Measurements from ENCODE around the gene EDRF1.
"Not testable (repeated sequence)": the region's sequence is repeated elsewhere in the genome, so short reads cannot be mapped to it uniquely, and the experiment has no call there.

EDRF1 gene

DNA sequence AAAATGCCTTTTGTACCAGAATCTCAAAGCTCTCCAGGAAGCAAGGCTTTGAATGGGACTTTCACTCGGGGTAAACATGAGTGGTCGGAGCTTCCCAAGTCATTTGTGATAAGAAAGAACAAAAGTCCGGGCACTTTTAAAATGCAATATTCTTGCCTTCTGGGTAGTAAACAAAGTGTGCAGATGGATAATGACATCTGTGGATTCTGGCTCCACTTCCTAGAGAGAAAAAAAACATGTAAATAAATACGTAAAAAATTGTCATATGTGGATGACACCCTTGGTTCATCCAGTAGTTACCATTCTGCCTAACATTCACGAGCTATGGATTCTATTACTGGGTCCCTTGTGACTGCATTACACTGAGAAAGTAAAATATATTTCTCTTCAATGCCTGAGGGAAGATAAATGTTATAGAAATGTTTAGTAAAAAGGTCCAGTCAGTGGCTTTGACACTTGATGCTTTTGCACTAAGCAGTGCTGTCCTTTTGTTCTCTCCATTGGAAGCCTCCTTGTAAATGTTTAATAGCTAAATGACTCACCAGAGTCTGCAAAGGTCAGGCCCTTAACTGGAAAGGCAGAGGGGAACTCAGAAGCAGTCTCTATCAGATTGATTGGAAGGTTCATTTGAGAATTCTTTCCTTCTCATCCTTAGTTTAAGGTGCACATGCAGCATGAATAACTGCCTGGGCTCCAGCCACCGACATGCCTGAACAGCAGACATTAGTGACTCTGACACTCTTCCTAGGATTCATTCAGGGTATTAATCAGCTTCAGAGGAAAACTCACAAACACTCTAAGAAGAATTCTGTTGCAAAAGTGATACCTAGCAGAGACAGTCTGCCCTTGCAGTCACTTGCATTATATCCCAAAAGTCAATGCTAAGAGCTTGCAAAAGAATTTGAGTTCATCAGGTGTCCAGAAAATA is 11.7 kb upstream of the EDRF1 start:
- DNase-seq (ENCODE audit: low read depth, low spot score) = no peak

DNA sequence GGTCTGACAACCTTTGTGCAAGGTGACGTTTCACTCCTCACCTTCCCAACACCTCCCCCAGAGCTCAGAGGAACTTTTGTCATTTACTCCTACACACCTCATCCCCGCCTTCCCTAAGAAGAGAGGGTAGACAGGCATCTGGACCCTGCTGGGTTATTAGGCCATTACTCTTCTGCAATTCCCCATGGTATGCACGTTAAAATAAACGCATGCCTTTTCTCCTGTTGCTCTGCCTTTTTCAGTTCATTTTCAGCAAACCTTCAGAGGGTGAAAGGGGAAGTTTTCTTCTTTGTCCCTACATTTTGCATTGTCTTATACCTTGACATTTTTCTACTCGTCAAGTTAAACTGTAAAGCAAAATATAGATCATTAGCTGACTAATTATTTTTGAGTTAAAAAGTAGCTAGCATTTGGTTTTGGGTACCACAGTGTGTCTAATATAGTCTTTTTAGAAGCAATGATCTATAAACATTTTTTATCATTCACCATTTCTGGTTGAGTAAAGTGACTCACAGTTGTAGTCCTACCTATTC is 10.5 kb upstream of the EDRF1 start:
- DNase-seq (ENCODE audit: low read depth, low spot score) = no peak

DNA sequence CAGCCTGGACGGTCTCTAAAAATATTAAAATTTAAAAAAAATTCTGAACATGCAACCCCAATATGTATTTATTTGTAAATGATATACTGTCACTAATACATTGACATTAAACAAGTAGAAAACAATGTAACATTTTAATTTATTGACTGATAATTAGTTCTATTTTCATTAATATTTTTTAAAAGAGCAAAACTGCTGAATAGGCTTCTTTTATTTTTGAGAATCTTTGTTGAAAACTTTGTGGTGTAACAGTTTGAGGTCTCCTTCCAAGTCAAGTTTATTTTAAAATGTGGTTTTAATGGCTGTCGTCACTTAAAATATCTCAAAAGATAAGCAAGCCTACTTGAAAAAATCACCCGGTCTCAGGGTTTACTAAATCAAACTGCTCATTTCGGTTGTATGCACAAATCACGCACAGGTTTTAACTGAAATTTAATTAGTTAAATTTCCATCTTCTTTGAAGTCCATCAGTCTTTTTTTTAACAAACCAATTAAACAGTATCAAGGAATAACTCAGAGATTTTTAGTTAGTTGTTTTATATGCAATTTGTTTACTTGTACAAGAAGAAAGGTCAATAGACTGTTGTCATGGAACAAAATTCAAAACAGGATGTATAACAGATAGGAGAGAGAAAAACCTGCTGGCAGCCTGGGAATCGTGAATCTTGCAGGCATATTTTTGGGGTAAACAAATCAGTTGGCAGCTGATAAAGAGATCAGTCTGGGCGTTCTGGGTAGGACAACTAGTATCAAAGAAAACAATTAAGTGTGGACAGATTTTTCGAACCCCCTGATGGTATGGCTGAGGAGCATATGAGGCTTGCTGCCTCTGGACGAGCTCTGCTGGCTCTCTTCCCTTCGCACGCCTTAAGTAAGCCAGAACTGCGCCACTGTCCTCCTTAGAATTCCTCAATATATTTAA is 9.7 kb upstream of the EDRF1 start:
- DNase-seq (ENCODE audit: low read depth, low spot score) = no peak

DNA sequence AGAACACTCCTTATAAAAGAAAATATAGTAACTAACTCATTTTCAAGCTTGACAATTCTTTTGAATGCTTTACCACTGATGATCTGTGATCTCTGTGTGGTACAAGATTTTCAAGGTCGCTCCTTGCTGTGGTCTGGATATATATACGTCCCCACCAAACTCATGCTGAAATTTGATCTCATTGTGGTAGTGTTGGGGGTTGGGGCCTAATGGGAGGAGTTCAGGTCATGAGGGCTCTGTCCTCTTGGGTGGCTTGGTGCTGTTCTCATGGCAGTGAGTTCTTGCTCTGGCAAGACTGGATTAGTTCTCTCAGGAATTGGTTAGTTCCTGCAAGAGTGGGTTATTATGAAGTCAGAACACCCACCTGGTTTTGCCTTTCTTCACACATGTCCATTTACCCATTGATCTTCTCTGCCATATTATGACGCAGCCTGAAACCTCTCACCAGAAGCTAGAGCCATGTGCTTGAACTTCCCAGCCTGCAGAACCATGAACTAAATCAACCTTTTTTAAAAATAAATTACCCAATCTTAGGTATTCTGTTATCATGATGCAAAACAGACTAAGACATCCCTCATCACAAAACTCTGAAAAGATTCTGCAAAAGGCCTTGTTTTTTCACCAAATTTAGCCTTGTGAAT is 8.3 kb upstream of the EDRF1 start:
- DNase-seq (ENCODE audit: low read depth, low spot score) = no peak

DNA sequence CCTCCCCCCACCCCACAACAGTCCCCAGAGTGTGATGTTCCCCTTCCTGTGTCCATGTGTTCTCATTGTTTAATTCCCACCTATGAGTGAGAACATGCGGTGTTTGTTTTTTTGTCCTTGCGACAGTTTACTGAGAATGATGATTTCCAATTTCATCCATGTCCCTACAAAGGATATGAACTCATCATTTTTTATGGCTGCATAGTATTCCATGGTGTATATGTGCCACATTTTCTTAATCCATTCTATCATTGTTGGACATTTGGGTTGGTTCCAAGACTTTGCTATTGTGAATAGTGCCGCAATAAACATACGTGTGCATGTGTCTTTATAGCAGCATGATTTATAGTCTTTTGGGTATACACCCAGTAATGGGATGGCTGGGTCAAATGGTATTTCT is 4.8 kb upstream of the EDRF1 start:
- not testable (repeated sequence) for DNase-seq (ENCODE audit: low read depth, low spot score)

DNA sequence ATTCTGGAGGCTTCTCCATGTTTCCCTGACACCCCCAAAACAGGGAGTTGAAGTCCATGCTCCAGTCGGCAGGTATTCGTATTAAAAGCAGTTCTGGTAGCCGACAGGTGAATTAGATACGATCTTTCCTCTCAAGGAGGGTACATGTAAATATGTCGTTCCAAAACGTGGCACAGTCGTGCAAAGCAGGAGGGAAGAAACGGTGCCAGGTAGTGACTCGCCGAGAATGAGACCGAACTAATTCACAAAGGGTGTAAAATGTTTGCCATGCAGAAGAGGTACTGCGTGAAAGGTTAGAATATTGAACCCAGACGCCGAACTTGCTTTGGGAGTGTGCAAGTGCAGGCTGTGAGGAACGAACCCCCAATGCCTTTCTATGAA is 483 bp downstream of the EDRF1 start:
- DNase-seq (ENCODE audit: low read depth, low spot score) = no peak

DNA sequence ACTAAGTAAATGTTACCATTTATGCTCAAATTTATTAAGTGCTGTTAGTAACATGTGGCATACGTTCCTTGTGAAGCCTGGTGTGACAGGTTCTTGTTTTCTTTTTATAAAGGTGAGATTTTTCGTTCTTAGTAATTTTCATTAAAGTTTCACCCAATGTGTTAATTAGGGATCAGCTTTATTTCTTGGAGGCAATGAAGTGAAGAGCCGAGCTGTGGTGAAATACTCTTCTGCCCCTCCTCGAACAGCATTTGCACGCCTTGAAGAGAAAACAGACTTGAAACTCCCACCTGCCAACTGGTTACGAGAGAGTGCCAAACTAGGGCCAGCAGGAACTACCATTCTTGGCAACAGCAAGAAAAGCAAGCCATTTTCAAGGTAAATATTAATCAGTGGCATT is 1.5 kb downstream of the EDRF1 start:
- DNase-seq (ENCODE audit: low read depth, low spot score) = no peak

DNA sequence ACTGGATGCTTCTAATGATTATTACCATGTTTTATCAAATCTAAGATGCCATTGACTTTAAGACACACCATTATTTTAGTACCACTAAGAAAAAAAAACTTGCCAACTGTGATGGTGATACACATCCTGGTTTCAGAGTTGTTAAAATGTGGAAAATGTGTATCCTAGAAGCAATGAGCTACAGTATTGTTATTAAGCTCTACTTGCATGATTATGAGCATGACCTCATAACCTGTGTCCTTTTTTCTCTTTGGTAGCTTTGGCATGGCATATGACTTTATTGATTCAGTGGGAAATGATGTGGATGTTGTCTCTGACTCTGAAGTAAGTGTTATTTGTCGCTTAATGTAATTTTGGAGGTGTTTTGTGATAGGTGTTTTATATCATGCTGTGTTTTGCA is 3.3 kb downstream of the EDRF1 start:
- no peak for DNase-seq (ENCODE audit: low read depth, low spot score)

DNA sequence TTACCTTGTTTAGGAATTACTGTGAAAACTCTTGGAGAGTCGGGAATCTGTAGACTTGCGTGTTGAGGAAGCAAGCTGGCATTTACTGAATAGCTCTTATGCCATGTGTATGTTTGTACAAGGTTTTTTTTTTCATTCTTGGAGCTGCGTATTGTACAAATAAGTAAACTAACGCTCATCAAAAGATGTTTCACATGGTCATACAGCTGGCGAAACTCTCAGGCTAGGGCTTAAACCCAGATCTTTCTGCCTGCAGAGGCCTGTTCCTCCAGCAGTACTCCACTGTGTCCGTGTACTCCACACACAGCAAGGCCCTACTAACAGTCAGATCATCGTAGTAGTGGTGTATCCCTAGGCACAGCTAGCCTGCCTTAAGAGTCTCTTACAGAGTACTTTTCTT is 7.4 kb downstream of the EDRF1 start:
- no peak for DNase-seq (ENCODE audit: low read depth, low spot score)

DNA sequence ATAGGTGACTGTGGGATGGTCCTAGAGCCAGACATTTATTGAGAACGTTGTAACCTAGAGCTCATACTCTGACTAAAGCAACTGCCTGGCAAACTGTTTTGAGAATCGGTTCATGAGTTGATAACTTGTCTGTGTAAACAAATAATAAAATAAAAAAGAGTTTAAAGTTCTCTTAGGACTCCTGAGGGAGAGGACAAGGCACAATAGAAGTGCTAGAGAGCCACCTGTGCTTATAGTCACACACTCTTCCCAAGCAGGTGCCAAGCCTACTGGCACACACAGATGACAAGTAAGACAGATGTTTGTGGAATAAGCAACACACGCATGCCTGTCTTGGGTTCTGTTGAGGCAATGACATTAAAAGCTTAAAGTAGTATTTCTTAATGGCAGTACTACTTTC is 7.9 kb downstream of the EDRF1 start:
- DNase-seq (ENCODE audit: low read depth, low spot score) = no peak

DNA sequence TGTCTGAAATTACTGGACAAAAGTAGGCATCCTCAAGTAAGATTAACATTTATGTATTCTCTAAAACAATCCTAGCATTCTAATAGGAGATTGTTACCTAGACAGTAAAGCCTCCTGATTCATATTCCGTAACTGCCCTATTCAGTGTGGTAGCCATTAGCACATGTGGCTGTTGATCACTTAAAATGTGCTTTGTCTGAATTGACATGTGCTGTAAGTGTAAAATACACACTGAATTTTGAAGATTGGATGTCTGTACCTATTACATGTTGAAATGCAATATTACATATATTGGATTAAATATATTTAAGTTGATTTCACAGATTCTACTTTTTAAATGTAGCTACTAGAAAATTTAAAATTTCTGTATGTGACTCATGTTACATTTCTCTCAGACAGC is 14.6 kb downstream of the EDRF1 start:
- DNase-seq (ENCODE audit: low read depth, low spot score) = no peak

DNA sequence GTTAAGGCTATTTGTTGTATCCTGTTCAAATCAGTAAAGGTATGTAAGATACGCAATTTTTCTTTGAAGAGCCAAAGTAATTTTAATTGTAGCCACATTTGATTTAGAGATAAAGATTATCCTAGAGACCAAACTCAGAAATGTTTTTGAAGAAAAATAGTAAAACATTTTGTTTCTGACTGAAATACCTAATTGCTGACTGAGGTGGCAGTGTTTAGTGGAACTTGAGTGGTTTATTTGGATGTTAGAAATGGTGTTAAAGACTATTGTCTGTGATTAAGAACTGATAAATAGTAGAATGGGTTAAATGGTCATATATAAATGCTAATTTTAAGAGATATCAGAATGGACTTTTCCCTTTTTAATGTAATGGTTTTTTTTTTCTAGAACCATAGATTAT is 15.3 kb downstream of the EDRF1 start:
- no peak for DNase-seq (ENCODE audit: low read depth, low spot score)

DNA sequence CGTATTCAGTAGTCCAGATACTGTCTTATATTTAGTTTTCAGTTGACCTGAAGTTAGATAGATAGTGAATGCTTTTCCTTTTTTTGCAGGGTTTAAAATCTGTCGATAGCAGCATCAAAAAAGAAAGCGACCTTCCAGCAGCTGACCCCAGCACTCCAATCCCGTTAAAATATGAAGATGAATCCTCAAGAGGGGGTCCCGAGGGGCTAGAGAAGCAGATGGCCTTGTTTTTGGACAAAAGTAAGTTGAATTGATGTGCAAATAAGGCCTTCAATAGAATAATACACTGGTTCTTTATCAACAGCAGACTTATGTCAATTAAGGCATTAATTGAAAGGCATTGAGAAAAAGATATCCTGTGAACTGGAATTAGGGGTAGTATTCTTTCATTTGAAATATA is 18.7 kb downstream of the EDRF1 start:
- no peak for DNase-seq (ENCODE audit: low read depth, low spot score)

DNA sequence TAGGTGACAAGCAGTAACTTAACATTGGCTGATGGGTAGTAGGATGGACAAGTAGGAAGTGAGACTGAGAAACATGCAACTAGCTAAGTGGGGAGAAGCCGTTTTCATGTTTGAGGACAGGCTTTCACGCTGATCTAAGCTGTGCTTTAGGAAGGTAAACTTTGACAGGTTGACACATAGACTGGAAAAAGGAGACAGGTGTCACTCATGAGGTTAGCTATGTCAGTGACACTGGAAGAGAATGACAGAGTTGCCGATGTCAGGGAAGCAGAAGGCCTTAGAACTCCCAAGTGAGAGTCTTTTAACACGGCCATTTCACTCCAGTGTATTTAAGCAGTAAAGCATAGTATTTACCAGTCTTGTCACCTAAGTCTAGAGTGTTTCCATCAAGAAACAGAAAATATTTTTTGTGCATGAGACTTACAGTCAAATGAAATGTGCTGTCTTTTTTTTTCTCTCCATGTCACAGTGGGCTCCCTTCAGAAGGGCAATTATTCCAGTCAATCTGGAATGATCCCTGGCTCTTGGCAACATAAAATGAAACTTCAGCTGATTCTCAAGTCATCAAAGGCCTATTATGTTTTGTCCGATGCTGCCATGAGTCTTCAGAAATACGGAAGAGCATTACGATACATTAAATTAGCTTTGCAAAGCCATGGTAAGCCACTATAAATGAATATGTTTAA is 20.6 kb downstream of the EDRF1 start:
- no peak for DNase-seq (ENCODE audit: low read depth, low spot score)

DNA sequence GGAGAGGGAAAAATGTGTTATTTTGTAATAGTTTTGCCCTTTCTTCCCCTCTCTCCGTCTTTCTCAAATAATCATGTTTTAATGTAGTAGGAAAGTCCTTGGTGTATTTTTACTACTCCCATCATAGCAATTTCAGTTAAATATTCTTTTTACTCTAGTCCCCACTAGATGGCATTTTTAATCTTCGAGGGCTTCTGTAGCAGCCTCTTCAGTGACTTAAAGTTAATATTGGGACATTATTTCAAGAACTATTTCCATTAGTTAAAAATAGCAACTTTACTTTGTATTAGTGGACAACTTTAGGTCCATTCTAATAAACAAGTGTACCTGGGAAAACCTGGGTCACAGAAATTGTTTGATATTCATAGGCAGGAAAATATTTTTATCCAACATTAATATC is 23.0 kb downstream of the EDRF1 start:
- DNase-seq (ENCODE audit: low read depth, low spot score) = no peak

DNA sequence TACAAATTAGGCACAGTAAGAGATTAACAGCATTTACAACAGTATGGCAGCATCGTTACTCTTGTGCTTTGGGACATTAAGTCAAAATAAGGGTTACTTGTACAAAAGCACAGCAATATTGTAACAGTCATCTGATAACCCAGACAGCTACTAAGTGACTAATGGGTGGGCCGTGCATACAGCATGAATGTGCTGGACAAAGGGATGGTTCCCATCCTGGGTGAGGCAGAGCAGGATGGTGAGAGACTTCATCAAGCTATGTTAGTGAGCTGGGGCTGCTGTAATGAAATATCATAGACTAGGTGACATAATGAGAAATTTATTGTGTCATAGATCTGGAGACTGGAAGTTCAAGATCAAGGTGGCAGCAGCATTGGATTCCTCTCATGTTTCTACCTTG is 25.4 kb downstream of the EDRF1 start:
- DNase-seq (ENCODE audit: low read depth, low spot score) = no peak

DNA sequence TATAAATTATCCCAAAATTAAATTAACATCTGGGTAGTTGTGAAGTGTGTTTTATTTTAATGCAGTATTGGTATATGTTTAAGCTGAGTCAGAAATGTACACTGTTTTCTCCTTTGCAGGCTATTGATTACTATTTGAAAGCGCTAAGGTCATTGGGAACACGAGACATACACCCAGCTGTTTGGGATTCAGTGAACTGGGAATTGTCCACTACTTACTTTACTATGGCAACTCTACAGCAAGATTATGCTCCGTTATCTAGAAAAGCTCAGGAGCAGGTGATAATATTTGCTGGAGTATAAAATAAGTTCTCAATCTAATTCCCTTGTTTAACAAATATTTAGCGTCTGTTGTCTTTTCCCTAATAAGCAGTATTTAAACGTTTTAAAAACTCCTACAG is 27.9 kb downstream of the EDRF1 start:
- DNase-seq (ENCODE audit: low read depth, low spot score) = no peak

DNA sequence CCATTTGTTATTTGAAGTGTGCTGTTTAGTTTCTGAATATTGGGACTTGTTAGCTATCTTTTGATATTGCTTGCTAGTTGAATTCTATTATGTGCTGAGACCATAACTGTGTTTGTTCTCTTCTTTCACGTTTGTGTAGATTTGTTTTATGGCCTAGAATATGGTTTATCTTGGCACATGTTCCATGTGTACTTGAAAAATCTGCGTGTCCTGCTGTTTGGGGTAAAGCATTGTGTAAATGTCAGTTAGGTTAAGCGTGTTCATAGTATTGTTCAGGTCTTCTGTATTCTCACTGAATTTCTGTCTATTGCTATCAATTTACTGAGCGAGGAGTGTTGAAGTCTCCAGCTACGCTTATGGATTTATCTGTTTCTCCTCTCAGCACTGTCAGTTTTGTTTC is 36.7 kb downstream of the EDRF1 start:
- no peak for DNase-seq (ENCODE audit: low read depth, low spot score)

DNA sequence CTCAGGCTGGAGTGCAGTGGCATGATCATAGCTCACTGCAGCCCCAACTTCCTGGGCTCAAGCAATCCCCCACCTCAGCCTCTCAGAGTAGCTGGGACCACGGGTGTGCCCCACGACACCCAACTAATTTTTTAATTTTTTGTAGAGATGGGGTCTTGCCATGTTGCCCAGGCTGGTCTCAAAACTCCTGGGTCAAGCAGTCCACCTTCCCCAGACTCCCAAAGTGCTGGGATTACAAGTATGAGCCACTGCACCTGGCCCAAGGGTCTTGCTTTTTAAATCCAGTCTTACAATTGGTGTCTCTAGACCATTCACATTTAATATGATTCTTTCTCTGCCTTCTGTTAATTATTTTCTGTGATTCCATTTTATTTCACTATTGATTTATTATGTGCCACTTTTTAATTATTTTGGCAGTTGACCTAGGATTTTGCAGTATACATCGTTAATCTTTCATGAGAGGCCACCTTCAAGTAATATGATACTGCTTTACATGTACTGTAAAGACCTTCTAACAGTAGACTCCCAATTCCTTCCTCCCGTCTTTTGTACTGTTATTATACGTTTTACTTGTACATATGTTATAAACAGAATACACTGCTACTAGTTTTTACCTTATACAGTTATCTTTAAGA is 37.5 kb downstream of the EDRF1 start:
- no peak for DNase-seq (ENCODE audit: low read depth, low spot score)

DNA sequence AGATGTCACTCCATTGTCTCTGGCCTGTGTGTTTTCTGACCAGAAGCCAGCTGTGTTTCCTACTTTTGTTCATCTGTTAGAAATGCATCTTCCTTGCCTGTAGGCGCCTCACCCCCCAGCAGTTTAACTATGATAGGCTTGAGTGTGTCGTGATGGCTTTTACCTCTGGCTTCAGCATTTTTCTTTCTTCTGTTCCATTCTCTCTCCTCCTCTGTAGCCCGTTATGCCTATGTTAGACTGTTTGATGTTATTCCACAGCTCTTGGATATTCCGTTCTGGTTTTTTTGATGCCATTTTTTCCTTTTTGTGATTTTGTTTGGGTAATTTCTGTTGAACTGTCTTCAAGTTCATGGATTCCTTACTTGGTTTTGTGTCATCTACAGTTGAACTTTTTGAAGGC is 38.2 kb downstream of the EDRF1 start:
- DNase-seq (ENCODE audit: low read depth, low spot score) = no peak

DNA sequence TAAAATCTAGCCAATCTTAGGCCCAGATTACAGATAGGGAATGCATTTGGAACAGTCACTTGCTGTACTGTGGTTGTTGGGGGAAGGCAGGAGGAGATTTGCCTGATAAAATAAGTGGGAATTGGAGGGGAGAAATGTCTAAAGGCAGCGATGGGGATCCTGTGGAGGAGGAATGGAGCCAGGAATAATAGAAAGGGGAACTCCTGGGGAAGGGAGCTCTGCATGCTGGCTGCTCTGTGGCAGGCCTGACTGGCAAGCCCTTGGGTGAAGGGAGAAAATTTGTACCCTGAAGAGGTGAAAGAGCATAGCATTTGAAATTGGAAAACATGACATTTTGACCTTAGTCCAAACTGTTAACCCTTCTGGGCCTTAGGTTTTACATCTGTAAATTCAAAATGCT is 42.5 kb downstream of the EDRF1 start:
- DNase-seq (ENCODE audit: low read depth, low spot score) = no peak
